ENCODE data around the gene MSI2. TPM values are rescaled to one million over a fixed set of nuclear protein-coding genes. Genes with fewer than 3 reads are reported as not detected.

The MSI2 gene
- polyA plus RNA-seq, 3 donors, result 7.4 to 10.7 (median 7.5) TPM

DNA sequence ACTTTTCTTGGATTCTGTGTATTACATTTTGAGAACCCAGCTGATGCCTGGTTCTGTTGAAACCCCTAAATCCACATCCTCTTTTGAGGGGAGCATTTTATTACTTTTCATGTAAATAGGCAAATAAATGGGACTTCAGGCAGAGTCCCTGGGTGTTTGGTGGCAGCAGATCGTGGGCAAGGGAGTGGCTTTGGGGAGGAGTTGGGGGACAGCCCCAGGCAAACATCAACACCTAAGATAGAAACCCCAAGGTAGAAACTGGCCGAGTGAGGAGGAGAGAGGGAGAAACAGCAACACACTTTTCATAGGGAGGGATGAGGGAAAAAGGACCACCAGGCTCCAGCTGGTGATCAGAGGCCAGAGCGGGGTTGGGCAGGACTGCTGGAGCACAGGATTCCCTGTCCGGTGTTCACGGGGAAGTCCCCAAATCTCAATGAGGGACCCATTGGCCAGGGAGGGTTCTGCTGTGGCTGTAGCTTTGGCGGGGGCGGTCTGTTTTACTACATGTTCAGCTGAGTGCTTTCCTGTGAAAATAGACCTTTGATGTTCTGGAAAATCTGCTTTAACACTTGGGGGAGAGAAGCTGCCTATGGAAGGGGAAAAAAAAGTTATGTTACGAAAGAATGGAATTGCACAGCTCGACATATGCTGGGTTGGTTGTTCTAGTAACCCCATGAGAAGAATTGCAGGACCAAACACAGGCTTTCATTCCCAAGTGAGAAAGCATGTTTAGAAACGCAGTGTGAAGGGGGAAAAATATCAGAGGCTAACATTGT is 46.6 kb downstream of the MSI2 start:
- H3K27ac ChIP-seq (ENCODE audit: low read depth, low read length), result no peak overlapping the region
- WGBS, 3 donors, result 82 to 90% (median 83%) methylated on average over 10 of the region's 10 CpGs

DNA sequence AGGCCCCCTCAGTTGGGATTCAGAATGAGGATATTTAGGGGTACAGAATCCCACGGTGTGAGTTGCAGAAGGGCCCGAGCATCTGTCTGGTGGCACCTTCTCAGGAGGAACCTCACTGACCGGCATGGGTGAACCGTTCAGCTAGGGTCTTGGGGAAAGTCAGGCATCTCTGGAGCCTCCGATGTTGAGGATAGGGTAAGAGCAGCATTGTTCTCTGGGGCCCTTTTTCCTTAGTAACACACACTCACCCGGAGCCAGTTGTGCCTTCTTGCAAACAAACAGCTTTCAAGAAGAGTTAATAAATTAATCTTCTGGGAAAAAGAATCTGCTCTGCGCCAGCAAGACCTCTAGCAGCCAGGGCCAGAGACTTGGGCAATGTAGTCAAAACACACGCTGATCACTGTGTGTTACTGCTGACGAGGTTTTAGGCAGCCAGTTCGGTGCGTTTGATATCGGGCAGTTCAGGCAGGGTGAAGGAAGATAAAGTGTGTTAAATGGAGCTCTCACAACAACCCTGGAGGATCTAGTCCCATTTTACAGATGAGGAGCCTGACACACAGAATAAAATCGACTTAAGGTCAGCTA is 48.9 kb downstream of the MSI2 start:
- no peak overlapping the region for H3K27ac ChIP-seq (ENCODE audit: low read depth, low read length)
- WGBS, 3 donors, result 75 to 84% (median 77%) methylated on average over 13 of the region's 13 CpGs

DNA sequence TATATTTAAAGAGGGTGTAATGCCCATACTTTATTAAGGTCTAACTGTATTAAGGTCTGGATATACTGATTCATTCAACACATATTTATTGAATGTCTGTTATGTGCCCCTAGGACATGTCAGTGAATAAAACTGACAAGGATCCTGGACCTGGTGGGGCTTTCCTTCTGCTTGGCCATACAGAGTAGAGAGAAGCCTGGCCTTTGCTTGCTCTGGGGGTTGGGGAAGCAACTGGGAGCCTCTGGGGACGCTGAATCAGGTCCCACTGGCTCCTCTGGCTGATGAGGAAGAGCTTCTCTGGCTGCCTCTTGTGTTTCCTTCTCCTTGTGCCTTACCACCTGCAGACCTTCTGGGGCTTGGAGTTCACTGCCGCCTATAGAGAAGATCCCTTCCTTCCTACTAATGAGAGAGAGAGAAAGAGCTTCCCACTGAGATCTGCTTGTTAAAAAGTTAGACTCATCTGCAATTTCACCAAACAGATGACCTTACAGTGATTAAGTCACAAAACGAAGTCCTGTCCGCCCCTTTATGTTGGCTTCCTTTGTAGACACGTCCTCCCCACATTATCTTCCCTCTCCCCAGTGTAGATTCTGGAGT is 49.7 kb downstream of the MSI2 start:
- no peak overlapping the region for H3K27ac ChIP-seq (ENCODE audit: low read depth, low read length)
- WGBS, 3 donors, result 71 to 88% (median 78%) methylated on average over 5 of the region's 5 CpGs

DNA sequence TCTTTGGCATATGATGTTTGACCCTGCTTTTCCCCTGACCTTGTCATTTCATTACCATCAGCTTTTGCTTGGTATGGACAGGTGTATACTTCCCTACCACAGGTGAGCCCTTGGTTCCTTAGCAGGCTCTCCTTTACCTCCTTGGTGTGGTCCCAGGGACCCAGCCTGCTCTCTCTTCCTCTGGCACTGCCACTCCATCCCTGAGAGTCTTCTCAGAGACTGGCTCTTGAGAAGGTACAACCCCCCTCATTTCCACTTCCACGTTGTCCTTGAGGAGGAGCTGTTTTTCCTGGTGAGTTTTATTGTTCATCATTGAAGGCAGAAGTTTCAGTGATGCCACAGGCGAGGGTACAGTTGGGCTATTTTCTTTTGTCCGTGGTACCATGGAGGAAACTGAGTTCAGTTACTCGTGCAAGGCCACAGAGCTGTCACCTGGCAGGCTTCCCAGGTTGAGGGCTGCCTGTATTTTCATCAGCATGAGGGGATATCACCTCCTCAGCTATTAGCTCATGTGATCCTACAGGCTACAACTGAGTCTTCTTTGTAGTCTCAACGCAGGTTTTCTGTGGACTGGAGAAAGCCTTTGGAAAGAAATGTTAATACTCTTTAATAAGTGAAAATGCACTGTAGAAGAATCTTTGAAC is 52.3 kb downstream of the MSI2 start:
- WGBS, 3 donors, result 66 to 84% (median 67%) methylated on average over 5 of the region's 5 CpGs
- no peak overlapping the region for H3K27ac ChIP-seq (ENCODE audit: low read depth, low read length)

DNA sequence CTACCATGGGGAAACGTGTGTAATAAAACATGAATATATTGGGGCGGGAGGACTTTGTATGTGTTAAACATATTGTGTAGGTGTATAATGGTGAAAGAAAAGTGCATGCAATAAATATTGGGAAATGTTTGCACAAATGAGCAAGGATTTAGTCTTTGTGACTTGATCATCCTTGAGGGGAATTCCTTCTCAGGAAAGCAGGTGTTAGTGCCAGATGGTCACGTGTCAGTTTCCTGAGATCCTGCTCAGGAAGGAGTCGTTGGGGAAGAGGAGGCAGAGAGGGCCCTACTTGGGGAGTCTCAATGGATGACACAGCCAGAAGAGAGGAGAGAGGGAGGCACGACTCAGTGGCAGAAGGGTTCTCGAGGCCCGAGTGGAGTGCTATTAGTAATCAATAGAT is 53.2 kb downstream of the MSI2 start:
- WGBS, 3 donors, result 79 to 82% (median 82%) methylated on average over 7 of the region's 7 CpGs
- no peak overlapping the region for H3K27ac ChIP-seq (ENCODE audit: low read depth, low read length)

DNA sequence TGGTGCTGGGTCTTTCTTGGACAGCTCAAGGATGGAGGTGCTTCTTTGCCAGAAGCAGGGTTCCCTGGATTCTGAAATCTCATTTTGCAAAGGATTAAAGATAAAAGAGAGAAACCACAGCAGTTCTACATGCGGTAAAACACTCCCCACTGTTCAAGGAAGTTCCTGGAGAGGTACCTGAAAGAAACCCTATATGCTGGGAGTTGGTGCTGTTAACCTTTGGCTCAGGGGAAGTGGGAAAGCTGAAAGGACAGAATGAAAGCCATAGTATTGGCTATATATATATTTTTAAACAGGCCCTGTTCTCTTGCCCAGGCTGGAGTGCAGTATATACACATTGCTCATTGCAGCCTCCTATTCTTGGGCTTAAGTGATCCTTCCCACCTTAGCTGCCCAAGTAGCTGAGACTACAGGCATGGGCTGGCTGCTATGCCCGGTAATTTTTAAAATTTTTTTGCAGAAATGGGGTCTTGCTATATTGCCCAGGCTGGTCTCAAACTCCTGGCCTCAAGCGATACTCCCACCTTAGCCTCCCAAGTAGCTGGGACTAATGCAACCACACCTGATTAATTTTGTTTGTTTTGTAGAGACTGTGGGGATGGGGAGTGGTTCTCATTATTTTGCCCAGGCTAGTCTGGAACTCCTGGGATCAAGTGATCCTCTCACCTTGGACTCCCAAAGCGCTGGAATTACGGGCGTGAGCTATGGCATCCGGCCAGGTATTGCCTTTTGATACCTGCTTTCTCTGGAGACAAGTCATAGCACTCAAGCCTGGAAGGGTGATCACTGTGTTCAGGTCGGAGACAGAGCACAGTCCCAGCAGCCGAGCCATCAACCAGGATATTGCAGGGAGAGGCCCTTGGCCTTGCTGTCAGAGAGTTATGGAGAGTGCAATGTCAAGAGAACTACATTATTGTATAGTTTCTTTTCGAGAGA is 55.2 kb downstream of the MSI2 start:
- WGBS, 3 donors, result 77 to 89% (median 84%) methylated on average over 10 of the region's 10 CpGs

DNA sequence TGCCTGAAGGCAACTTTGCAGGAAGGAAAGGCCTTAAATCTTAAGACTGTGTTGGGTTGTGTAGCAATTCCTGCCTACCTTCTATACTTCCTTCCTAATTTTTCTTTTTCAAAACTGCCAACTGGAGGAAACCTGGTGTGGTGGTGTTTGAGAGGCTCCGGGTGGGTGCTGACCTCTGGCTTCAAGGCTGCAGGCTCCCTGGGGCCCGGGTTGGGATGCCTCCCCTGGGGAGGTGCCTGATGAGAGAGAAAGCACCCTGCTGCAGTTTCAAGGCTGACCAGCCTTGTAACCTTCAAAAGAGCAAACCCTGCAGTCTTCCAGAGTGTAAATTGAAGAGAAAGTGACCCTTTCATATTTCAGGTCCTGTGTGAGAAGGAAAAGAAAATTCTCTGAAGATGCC is 55.9 kb downstream of the MSI2 start:
- WGBS, 3 donors, result 34 to 49% (median 36%) methylated on average over 2 of the region's 2 CpGs

More for the DNA sequence above, 55.2 kb downstream of the MSI2 start:
- H3K27ac ChIP-seq (ENCODE audit: low read depth, low read length), result no peak overlapping the region

DNA sequence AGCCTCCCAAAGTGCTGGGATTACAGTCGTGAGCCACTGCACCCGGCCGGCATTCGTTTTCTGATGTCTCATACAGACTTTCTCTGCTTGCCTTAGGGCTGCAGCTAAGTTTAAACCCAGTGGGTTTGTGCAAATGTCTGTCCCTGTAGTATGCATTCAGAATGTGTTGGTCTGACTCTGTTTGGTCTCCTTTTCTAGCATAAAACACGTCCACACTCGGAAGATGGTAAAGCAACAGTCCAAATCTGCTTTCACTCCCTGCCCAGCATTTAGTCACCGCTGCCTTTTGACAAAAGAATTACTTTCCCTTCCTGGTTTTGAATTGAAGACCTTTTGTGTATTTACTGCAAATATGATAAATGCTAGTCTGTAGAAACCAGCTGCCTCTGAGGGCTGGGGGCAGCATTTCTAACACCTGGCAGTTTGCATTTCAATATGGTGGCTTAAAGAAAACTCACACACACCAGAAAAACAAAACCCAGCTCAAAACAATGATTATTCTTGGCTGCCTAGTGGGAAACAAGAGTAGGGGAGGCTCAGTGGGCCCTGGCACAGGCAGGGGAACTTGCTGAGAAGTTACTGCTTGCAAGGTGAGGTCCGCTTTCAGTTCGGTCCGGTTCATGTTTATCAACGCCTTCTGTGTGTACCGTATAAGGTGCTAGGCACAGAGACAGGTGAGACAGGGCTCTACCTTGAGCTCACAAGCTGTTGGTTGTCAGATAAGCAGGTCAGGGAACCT is 56.9 kb downstream of the MSI2 start:
- 83 to 94% (median 88%) methylated on average over 12 of the region's 12 CpGs for WGBS, 3 donors
- H3K27ac ChIP-seq (ENCODE audit: low read depth, low read length), result no peak overlapping the region

More for the DNA sequence above, 55.9 kb downstream of the MSI2 start:
- H3K27ac ChIP-seq (ENCODE audit: low read depth, low read length), result no peak overlapping the region

DNA sequence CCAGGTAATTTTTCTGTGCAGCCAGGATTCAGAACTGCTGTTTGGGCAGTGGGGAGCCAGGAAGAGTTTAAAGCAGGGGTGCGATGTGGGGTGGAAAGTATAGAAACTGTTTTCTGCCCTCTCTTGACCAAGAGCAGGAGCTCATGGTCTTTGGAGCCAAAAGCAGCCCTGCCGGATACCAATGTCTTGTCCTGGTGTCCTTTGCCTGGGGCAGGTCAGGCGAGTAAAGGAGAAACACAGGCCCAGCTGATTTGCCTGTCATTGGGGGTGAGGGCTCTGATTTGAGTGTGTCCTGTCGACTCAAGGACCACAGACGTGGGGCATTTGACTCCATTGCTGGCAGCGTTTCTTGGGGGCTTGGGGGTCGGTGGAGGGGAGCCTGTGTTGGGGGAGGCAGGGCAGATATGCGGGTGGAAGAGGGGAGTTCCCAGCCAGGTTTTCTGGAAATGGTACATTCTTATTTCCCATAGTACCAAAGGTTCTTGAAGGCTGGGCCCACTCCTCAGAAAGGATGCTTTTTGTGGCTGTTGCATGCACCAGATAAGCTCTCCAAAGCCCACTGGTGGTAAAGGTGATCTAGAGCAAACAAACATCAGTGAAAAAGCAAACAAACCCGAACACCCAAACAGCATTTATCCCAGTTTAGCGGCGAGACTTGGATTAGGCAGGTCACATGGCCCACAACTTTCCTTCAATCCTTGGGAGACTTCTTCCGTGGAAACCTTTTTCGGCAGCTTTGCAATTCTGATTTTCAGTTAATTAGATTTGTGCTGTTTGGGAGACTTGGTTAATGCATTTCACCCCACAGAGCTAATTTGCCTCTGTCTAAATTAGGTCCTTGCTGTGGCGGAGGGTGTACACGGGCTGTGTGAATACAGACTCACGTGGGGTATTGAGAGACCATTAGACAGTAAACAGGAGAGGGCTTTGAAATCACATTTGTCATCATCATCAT is 59.0 kb downstream of the MSI2 start:
- WGBS, 3 donors, result 85 to 94% (median 89%) methylated on average over 16 of the region's 16 CpGs
- no peak overlapping the region for H3K27ac ChIP-seq (ENCODE audit: low read depth, low read length)

DNA sequence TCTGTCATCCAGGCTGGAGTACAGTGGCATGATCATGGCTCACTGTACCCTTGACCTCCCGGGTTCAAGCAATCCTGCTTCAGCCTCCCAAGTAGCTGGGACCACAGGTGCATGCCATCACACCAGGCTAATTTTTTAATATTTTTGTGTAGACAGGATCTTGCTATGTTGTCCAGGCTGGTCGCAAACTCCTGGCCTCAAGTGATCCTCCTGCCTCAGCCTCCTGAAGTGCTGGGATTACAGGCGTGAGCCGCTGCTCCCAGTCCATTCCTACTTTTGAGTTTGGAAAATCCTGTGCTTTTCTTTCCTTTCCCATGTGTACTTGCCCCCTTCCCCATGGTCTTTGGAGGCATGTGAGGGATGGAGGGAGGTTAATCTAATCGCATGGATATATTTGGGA is 60.0 kb downstream of the MSI2 start:
- H3K27ac ChIP-seq (ENCODE audit: low read depth, low read length), result no peak overlapping the region
- WGBS, 3 donors, result 99% methylated on average over 5 of the region's 5 CpGs

DNA sequence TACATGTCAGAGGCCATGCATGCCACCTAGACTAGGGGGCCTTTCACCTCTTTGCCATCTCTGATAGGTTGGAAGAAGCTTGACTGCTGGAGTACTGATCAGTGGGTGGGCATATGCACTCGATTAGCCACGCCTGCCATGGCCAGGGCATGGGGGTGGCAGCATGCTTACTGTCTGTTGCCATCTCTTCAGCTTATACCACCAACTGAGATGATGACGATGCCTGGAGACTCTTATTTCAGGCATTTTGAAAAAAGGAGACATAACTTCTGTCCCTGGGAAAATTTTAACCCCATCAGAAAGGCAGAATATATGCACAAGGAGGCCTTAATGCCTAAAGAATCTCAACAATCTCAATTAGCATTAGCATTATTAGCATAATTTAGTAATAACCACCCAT is 60.8 kb downstream of the MSI2 start:
- no peak overlapping the region for H3K27ac ChIP-seq (ENCODE audit: low read depth, low read length)
- WGBS, 3 donors, result 94 to 99% (median 96%) methylated on average over 3 of the region's 3 CpGs

DNA sequence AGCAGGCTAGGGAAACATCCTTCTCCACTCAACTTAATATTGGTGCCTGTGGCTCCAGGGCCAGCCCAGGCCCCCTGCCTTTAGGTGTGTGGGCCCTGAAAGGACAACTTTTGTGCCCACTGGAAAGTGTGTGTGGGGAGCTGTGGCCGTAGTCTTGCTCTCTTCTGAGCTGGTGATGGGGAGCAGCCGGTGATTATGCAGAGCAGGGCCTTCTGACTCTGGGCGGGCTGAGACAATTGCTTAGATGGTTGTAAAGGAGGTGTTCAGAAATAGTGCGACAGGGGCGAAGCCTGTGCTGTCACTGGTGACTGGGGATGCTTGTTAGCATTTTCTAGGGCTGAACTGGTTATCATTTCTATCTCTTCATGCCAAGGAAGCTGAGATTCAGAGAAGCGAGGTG is 62.6 kb downstream of the MSI2 start:
- no peak overlapping the region for H3K27ac ChIP-seq (ENCODE audit: low read depth, low read length)
- WGBS, 3 donors, result 91 to 95% (median 93%) methylated on average over 6 of the region's 6 CpGs

DNA sequence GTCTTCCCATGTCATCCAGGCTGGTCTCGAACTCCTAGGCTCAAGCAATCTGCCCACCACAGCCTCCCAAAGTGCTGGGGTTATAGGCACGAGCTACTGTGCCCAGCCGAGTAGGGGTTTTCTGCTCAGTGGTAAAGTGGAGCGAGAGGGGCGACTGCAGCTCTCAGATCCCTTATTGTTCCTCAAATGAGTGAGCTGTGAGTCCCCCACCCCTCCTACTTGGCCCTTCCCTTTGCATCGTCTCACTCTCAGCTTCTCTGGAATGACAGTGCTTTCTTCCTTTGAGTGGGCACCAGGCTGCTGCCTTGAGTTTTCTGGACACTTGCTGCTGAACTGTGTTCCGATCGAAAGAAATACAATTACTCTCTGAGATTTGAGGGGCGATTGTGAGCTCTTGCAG is 63.5 kb downstream of the MSI2 start:
- WGBS, 3 donors, result 92 to 97% (median 95%) methylated on average over 9 of the region's 9 CpGs
- no peak overlapping the region for H3K27ac ChIP-seq (ENCODE audit: low read depth, low read length)

DNA sequence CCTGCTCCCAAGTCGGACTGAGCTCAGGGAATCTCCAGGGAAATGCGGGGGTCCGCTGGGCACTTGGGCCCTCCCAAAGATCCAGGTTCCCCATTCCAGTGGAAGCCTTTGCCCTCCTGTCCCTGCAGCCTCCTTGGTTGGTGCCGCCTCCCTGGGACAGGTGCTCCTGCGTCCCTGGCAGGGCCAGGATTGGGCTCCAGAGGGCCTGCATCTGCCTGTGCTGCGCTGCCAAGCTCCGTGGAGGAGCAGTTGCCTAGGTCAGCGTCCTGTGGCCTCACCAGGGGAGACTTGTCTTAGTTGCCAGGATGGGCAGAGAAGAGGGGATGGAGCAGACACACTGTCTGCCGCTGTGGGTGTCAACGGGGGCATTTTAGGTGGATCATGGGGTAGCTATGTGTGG is 67.1 kb downstream of the MSI2 start:
- 84 to 89% (median 89%) methylated on average over 10 of the region's 10 CpGs for WGBS, 3 donors

DNA sequence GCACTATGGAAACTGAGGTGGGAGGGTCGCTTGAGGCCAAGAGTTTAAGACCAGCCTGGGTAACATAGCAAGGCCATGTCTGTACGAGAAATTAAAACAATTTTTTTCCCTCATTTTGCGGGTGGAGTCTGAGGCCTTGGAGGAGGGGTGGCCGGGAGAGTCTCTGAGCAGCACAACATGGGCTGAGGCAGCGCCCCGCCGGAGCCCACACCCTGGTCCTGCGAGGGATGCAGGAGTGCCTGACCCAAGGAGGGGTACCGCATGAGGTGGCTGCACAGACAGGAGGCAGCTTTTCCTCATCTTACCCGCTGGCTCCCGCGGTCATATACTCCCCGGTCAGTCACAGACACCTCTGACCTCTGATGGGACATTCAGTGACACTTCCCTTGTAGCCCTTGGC is 67.7 kb downstream of the MSI2 start:
- 96 to 99% (median 98%) methylated on average over 13 of the region's 13 CpGs for WGBS, 3 donors
- H3K27ac ChIP-seq (ENCODE audit: low read depth, low read length), result no peak overlapping the region

More for the DNA sequence above, 67.1 kb downstream of the MSI2 start:
- no peak overlapping the region for H3K27ac ChIP-seq (ENCODE audit: low read depth, low read length)

DNA sequence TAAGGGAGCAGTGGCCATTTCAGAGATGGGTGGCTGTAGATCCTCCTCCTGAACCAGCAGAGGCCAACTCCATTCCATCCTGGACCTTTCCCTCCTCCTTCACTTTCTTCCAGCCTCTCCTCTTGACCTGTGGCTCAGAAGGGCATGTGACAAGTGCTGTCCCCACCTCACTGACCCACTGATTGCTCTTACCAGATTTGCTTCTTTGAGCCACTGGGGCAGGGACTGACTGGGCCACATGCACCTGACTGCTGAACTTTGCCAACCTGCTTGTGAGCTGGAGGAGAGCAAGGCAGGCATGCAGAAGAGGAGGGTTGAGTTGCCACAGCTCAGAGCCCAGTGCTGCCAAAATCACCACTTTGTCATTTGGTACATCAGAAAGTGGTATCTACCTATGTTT is 68.3 kb downstream of the MSI2 start:
- H3K27ac ChIP-seq (ENCODE audit: low read depth, low read length), result no peak overlapping the region

DNA sequence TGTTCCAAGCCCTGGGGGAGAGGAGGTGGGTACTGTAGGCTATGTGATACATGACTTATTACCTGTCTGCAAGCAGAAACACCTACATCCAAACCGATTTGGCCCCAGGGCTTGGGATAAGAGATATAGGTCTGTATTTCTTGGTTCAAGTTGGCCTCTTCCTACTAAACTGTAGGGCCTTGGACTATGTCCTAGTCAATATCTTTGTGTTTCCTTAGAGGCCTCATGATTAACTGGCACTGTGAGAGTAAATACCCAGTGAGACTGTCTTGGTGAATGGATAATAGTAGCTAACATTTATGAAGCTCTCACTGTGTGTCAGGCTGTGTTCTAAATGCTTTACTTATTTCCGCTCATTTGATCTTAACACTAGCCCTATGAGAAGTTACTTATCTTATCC is 70.0 kb downstream of the MSI2 start:
- WGBS, 3 donors, result 42 to 86% (median 79%) methylated on average over 2 of the region's 2 CpGs

More for the DNA sequence above, 70.0 kb downstream of the MSI2 start:
- no peak overlapping the region for H3K27ac ChIP-seq (ENCODE audit: low read depth, low read length)
